OCI-LY7 (cell line): ENCODE measurements around the gene OSBPL7.

Experiments
- CTCF ChIP-seq: fragments of 200-600 bp; sonication (generic); conservative IDR thresholded peaks from 2 replicates; pipeline ENCODE4 v1.5.1; 2014; ENCODE audit warnings: mild to moderate bottlenecking, antibody characterized with exemption, low read length, moderate library complexity, mixed read lengths
- EZH2phosphoT487 ChIP-seq: fragments of 200-600 bp; sonication (generic); IDR thresholded peaks from 2 replicates; pipeline ENCODE4 v1.6.1; 2018; ENCODE audit warnings: low read depth, borderline replicate concordance, mild to moderate bottlenecking, mixed run types, antibody characterized with exemption, low read length, moderate library complexity, mixed read lengths

GRCh38 chr17:47820033-47820789 lies 1.4 kb downstream of the OSBPL7 start:
- TF ChIP-seq CTCF: no peak
- TF ChIP-seq EZH2phosphoT487: no peak
